Liver (tissue), 9 donors: Measurements from ENCODE around the gene EXD3. TPM values are rescaled to one million over a fixed set of nuclear protein-coding genes. Genes with fewer than 3 reads are reported as not detected.

Experiments
- DNase-seq: peaks from one replicate; pipeline ENCODE4 v3.0.0-alpha.2; 2017; ENCODE audit warnings: low spot score
- H3K27ac ChIP-seq, 2 donors: one replicate each; pipeline ENCODE4 v1.7.0; 2013; ENCODE audit warnings: inconsistent platforms in 2 of 2, low read length in 2 of 2, control low read depth in 1 of 2, low read depth in 1 of 2, mild to moderate bottlenecking in 1 of 2
- H3K27me3 ChIP-seq, 4 donors: one replicate each; pipeline versions ENCODE4 v1.6.1 to v1.7.0; 2013; ENCODE audit warnings: low read length in 3 of 4, inconsistent platforms in 1 of 4, mild to moderate bottlenecking in 1 of 4, moderate library complexity in 1 of 4; ENCODE audit not compliant: control insufficient read depth in 4 of 4, insufficient read depth in 4 of 4
- H3K36me3 ChIP-seq, 4 donors: one replicate each; pipeline versions ENCODE4 v1.6.1 to v1.7.0; 2013; ENCODE audit warnings: low read length in 3 of 4, mild to moderate bottlenecking in 3 of 4, low read depth in 1 of 4, moderate library complexity in 1 of 4; ENCODE audit not compliant: control insufficient read depth in 4 of 4, insufficient read depth in 3 of 4
- H3K4me1 ChIP-seq, 4 donors: one replicate each; pipeline versions ENCODE4 v1.6.1 to v1.7.0; 2013; ENCODE audit warnings: low read length in 3 of 4, mild to moderate bottlenecking in 3 of 4, moderate library complexity in 1 of 4; ENCODE audit not compliant: control insufficient read depth in 4 of 4, insufficient read depth in 4 of 4
- H3K4me3 ChIP-seq, 3 donors: one replicate each; pipeline versions ENCODE4 v1.6.1 to v1.7.0; 2013; ENCODE audit warnings: low read length in 3 of 3, control low read depth in 1 of 3, low read depth in 1 of 3, mild to moderate bottlenecking in 1 of 3
- H3K9ac ChIP-seq, 2 donors: one replicate each; pipeline ENCODE4 v1.7.0; 2013; ENCODE audit warnings: low read length in 2 of 2, mild to moderate bottlenecking in 2 of 2, moderate library complexity in 2 of 2, control low read depth in 1 of 2, low read depth in 1 of 2
- H3K9me3 ChIP-seq, 4 donors: one replicate each; pipeline versions ENCODE4 v1.6.1 to v1.7.0; 2013; ENCODE audit warnings: low read length in 3 of 4; ENCODE audit not compliant: control insufficient read depth in 4 of 4
- EGR1 ChIP-seq, 2 donors: IDR thresholded peaks; 2 replicates each; pipeline ENCODE4 v1.6.1; 2016 to 2018; ENCODE audit warnings: antibody characterized with exemption in 2 of 2, low read depth in 2 of 2
- FOXA1 ChIP-seq: IDR thresholded peaks from 2 replicates; pipeline ENCODE4 v1.6.1; 2016; ENCODE audit warnings: antibody characterized with exemption
- FOXA2 ChIP-seq: IDR thresholded peaks from 2 replicates; pipeline ENCODE4 v1.6.1; 2016; ENCODE audit warnings: antibody characterized with exemption
- GABPA ChIP-seq, 2 donors: IDR thresholded peaks in 1 of 2; conservative IDR thresholded peaks in 1 of 2; 2 replicates each; pipeline ENCODE4 v1.6.1; 2016; ENCODE audit warnings: antibody characterized with exemption in 2 of 2, mild to moderate bottlenecking in 1 of 2, moderate library complexity in 1 of 2
- HNF4A ChIP-seq, 2 donors: conservative IDR thresholded peaks; 2 replicates each; pipeline ENCODE4 v1.6.1; 2016; ENCODE audit warnings: antibody characterized with exemption in 2 of 2, mild to moderate bottlenecking in 2 of 2
- HNF4G ChIP-seq: IDR thresholded peaks from 2 replicates; pipeline ENCODE4 v1.6.1; 2016; ENCODE audit warnings: antibody characterized with exemption
- JUND ChIP-seq, 2 donors: IDR thresholded peaks; 2 replicates each; pipeline ENCODE4 v1.6.1; 2016; ENCODE audit warnings: antibody characterized with exemption in 2 of 2
- MAX ChIP-seq: IDR thresholded peaks from 2 replicates; pipeline ENCODE4 v1.6.1; 2016; ENCODE audit warnings: antibody characterized with exemption
- NR2F2 ChIP-seq: IDR thresholded peaks from 2 replicates; pipeline ENCODE4 v1.6.1; 2016; ENCODE audit warnings: antibody characterized with exemption
- RAD21 ChIP-seq, 2 donors: IDR thresholded peaks; 2 replicates each; pipeline ENCODE4 v1.6.1; 2016; ENCODE audit warnings: antibody characterized with exemption in 2 of 2, mild to moderate bottlenecking in 2 of 2
- REST ChIP-seq: IDR thresholded peaks from 2 replicates; pipeline ENCODE4 v1.6.1; 2016; ENCODE audit warnings: antibody characterized with exemption, mild to moderate bottlenecking
- RXRA ChIP-seq, 2 donors: IDR thresholded peaks; 2 replicates each; pipeline ENCODE4 v1.6.1; 2017 to 2018; ENCODE audit warnings: antibody characterized with exemption in 2 of 2, mild to moderate bottlenecking in 1 of 2
- SP1 ChIP-seq: IDR thresholded peaks from 2 replicates; pipeline ENCODE4 v1.6.1; 2018; ENCODE audit warnings: antibody characterized with exemption, mild to moderate bottlenecking
- TAF1 ChIP-seq: conservative IDR thresholded peaks from 2 replicates; pipeline ENCODE4 v1.6.1; 2016; ENCODE audit warnings: antibody characterized with exemption, mild to moderate bottlenecking
- YY1 ChIP-seq: IDR thresholded peaks from 2 replicates; pipeline ENCODE4 v1.6.1; 2016; ENCODE audit warnings: antibody characterized with exemption, mild to moderate bottlenecking
- WGBS: extraction: QIAGEN DNeasy Blood & Tissue Kit; methylation state at CpG from one replicate; pipeline ENCODE4 v1.1.7; 2013; 5-methylcytosine and 5-hydroxymethylcytosine counted together
- polyA plus RNA-seq, 2 donors: library from polyadenylated mRNA; stranded (reverse) in 1 of 2; unstranded in 1 of 2; fragments of 200-250 nt in 1 of 2; fragments of >200 nt in 1 of 2; fragmentation: Nextera tagmentation in 1 of 2; extraction: Ambion mirVana in 1 of 2; gene quantifications; one replicate each; pipeline versions ENCODE4 v1.2.1 to v1.2.3, GENCODE V29; 2013 to 2015
- total RNA-seq, 2 donors: library from RNA; depleted of rRNA; stranded (reverse); fragments of >200 nt; gene quantifications; one replicate each; pipeline ENCODE4 v1.2.3, GENCODE V29; 2014
- TF ChIP-seq, protein P1 (sequence below): fragments of 150-350 bp; IDR thresholded peaks from 2 replicates; pipeline ENCODE4 v1.5.1; 2017; ENCODE audit warnings: improper control_type of control experiment, low read depth, low read length; ENCODE audit not compliant: missing input control
- TF ChIP-seq, protein P2 (sequence below): IDR thresholded peaks from 2 replicates; pipeline ENCODE4 v1.6.1; 2016; ENCODE audit warnings: antibody characterized with exemption
- TF ChIP-seq, protein P3 (sequence below): IDR thresholded peaks from 2 replicates; pipeline ENCODE4 v1.6.1; 2016; ENCODE audit warnings: antibody characterized with exemption
- donor health status: healthy.
- donor health status: healthy.
- donor health status: healthy.
- donor health status: healthy.
- donor health status: healthy.

The EXD3 gene
- total and polyA plus RNA-seq, 4 donors, result 2.5 to 6.7 (median 3.7) TPM

- no peaks in the 10 kb centered on the region for H3K4me1 ChIP-seq
- TF ChIP-seq FOXA2 (no peak), NR2F2 (no peak), EGR1 (IDR thresholded peaks at IDR 0.05; ENCODE audit: low read depth in 2 of 2) (no peak), MAX (no peak), FOXA1 (no peak), YY1 (no peak), REST (no peak)
- TF ChIP-seq, protein P1, sequence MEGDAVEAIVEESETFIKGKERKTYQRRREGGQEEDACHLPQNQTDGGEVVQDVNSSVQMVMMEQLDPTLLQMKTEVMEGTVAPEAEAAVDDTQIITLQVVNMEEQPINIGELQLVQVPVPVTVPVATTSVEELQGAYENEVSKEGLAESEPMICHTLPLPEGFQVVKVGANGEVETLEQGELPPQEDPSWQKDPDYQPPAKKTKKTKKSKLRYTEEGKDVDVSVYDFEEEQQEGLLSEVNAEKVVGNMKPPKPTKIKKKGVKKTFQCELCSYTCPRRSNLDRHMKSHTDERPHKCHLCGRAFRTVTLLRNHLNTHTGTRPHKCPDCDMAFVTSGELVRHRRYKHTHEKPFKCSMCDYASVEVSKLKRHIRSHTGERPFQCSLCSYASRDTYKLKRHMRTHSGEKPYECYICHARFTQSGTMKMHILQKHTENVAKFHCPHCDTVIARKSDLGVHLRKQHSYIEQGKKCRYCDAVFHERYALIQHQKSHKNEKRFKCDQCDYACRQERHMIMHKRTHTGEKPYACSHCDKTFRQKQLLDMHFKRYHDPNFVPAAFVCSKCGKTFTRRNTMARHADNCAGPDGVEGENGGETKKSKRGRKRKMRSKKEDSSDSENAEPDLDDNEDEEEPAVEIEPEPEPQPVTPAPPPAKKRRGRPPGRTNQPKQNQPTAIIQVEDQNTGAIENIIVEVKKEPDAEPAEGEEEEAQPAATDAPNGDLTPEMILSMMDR, result no peak
- TF ChIP-seq, protein P2, sequence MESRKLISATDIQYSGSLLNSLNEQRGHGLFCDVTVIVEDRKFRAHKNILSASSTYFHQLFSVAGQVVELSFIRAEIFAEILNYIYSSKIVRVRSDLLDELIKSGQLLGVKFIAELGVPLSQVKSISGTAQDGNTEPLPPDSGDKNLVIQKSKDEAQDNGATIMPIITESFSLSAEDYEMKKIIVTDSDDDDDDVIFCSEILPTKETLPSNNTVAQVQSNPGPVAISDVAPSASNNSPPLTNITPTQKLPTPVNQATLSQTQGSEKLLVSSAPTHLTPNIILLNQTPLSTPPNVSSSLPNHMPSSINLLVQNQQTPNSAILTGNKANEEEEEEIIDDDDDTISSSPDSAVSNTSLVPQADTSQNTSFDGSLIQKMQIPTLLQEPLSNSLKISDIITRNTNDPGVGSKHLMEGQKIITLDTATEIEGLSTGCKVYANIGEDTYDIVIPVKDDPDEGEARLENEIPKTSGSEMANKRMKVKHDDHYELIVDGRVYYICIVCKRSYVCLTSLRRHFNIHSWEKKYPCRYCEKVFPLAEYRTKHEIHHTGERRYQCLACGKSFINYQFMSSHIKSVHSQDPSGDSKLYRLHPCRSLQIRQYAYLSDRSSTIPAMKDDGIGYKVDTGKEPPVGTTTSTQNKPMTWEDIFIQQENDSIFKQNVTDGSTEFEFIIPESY, result no peak
- H3K9me3 ChIP-seq, result peaks cover 0 to 4% (median 2%) of the 10 kb centered on the region in 4 donors
- H3K27ac ChIP-seq, result no peak overlapping the region
- 78% methylated on average over 7 of the region's 7 CpGs for WGBS
- no peak overlapping the region for H3K9ac ChIP-seq
- no peaks in the 10 kb centered on the region for H3K27me3 ChIP-seq
- DNase-seq, result no peak
- H3K36me3 ChIP-seq, result peaks cover 0 to 3% (median 0%) of the 10 kb centered on the region in 4 donors
- no peak overlapping the region for H3K4me3 ChIP-seq
Measured at GRCh38 chr9:137470785-137471184, 47.8 kb upstream of the EXD3 start.

GRCh38 chr9:137467896-137468295 lies 44.9 kb upstream of the EXD3 start:
- no peak for DNase-seq
- H3K27me3 ChIP-seq, result no peaks in the 10 kb centered on the region
- no peaks in the 10 kb centered on the region for H3K4me1 ChIP-seq
- TF ChIP-seq EGR1 (IDR thresholded peaks at IDR 0.05; ENCODE audit: low read depth in 2 of 2) (no peak), MAX (no peak), RAD21 (IDR thresholded peaks at IDR 0.05) (no peak), GABPA (IDR thresholded peaks at IDR 0.05 in 1 of 2, conservative IDR thresholded peaks at IDR 0.05 in 1 of 2) (no peak), NR2F2 (no peak), YY1 (no peak), TAF1 (no peak), HNF4A (conservative IDR thresholded peaks at IDR 0.05) (no peak), SP1 (no peak), HNF4G (no peak), REST (no peak), JUND (IDR thresholded peaks at IDR 0.05) (no peak), RXRA (IDR thresholded peaks at IDR 0.05) (no peak), FOXA1 (no peak)
- TF ChIP-seq, protein P3, sequence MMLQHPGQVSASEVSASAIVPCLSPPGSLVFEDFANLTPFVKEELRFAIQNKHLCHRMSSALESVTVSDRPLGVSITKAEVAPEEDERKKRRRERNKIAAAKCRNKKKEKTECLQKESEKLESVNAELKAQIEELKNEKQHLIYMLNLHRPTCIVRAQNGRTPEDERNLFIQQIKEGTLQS, result no peak
- TF ChIP-seq, protein P1, result no peak
- H3K36me3 ChIP-seq, result peaks cover 0 to 4% (median 0%) of the 10 kb centered on the region in 4 donors
- WGBS, result 98% methylated on average over 7 of the region's 7 CpGs
- H3K4me3 ChIP-seq, result no peak overlapping the region
- no peak overlapping the region for H3K27ac ChIP-seq
- H3K9ac ChIP-seq, result no peak overlapping the region
- H3K9me3 ChIP-seq, result no peaks in the 10 kb centered on the region
